Right lobe of liver (tissue), 6 donors: ENCODE results near the gene SLC52A3. TPM values are rescaled to one million over a fixed set of nuclear protein-coding genes. Genes with fewer than 3 reads are reported as not detected.
"Not testable (repeated sequence)": the region's sequence is repeated elsewhere in the genome, so short reads cannot be mapped to it uniquely, and the experiment has no call there.

ENCODE experiments used
- ATAC-seq, 4 donors: fragments of 200-7000 bp; cut with Tn5 transposase; one replicate each; pipeline ENCODE4 v1.9.1; 2020; ENCODE audit warnings: mild to moderate bottlenecking in 4 of 4, moderate library complexity in 4 of 4
- DNase-seq, 3 donors: peaks; one replicate each; pipeline ENCODE4 v3.0.0-alpha.2; 2020
- H3K27ac ChIP-seq, 3 donors: fragments of 200-600 bp; one replicate each; pipeline ENCODE4 v1.8.0; 2022
- H3K27me3 ChIP-seq, 2 donors: fragments of 200-600 bp; one replicate each; pipeline ENCODE4 v1.8.0; 2022
- H3K36me3 ChIP-seq, 4 donors: fragments of 200-600 bp; sonication (generic) in 1 of 4; one replicate each; pipeline versions ENCODE4 v1.5.1 to v1.8.0; 2017 to 2022; ENCODE audit warnings: control low read depth in 1 of 4
- H3K4me1 ChIP-seq, 4 donors: fragments of 200-600 bp; sonication (generic) in 1 of 4; one replicate each; pipeline versions ENCODE4 v1.5.1 to v1.8.0; 2017 to 2022; ENCODE audit warnings: control low read depth in 1 of 4
- H3K4me3 ChIP-seq, 3 donors: fragments of 200-600 bp; one replicate each; pipeline ENCODE4 v1.8.0; 2022
- H3K9me3 ChIP-seq, 4 donors: fragments of 200-600 bp; sonication (generic) in 1 of 4; one replicate each; pipeline versions ENCODE4 v1.5.1 to v1.8.0; 2017 to 2022; ENCODE audit warnings: control low read depth in 1 of 4
- CTCF ChIP-seq, 4 donors: fragments of 200-600 bp in 3 of 4; fragments of 450-650 bp in 1 of 4; IDR thresholded peaks; one replicate each; pipeline versions ENCODE4 v1.5.1 to v1.8.0; 2016 to 2022; ENCODE audit warnings: antibody characterized with exemption in 4 of 4, mild to moderate bottlenecking in 2 of 4
- POLR2A ChIP-seq: fragments of 450-650 bp; IDR thresholded peaks from one replicate; pipeline ENCODE4 v1.6.1; 2017; ENCODE audit warnings: antibody characterized with exemption, mild to moderate bottlenecking
- WGBS: methylation state at CpG from one replicate; pipeline ENCODE4 v1.1.6; 2018; ENCODE audit warnings: low coverage, low lambda C conversion rate; ENCODE audit not compliant: insufficient coverage; ENCODE audit errors: missing lambda C conversion rate; 5-methylcytosine and 5-hydroxymethylcytosine counted together
- intact Hi-C, 2 donors: fragments of 100-400 bp; cut with DNase I; formaldehyde crosslinking; loops; one replicate each; pipeline versions ENCODE4 v1.11.2 to v1.14.1; 2022
- total RNA-seq, 6 experiments: library from RNA; depleted of rRNA in 2 of 6; stranded (reverse); fragments of >200 nt in 2 of 6; fragmentation: NEBNext Ultra II Directional in 3 of 6; extraction: Animal tissue kit (Norgen Biotek cat#: 25700) in 3 of 6; gene quantifications; one replicate each; pipeline versions ENCODE4 v1.1.0 to v1.2.4, GENCODE V29; 2016 to 2023
- donor health status: DM: no; HTN: yes; CAD: no.
- donor health status: DM: no; HTN: no; CAD: no.
- donor health status: DM: no; HTN: no; CAD: no.
- donor health status: DM: no; HTN: yes; CAD: no.
- donor health status: DM: no; HTN: yes; CAD: no.

The SLC52A3 gene
- total RNA-seq, 6 experiments from 2014 or later = 0.05 to 0.62 TPM; not detected in 4

DNA sequence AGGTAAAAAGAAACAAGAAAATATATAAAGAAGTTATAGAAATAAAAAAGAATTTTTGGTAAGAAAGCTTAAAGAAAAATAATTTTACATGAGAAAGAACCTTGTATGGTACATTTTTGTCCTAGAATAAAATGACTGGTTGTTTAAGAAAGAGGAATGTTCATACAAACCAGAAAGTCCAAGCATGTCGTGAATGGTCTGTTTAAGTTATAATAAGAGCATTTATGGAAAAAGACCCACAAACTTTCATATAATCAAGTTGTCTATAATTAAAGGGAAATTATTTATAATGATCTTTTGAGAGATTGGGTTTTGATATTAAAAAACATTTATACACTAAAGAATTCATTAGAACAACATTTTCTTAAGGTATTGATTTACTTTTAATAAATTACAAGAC is 37.4 kb upstream of the SLC52A3 start:
- ATAC-seq = no peak

DNA sequence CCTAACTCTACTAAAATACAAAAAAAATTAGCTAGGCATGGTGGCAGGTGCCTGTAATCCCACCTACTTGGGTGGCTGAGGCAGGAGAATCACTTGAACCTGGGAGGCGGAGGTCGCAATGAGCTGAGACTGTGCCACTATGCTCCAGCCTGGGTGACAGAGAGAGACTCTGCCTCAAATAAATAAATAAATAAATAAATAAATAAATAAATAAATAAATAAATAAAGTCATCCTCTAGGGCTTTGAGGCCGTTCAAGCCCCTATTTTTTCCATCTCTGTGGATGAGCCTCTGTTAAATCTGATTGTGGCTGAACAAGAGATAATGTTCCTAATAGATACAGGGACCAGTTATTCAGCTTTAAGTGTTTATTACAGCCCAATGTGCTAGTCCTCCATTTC is 33.4 kb upstream of the SLC52A3 start:
- ATAC-seq (no peak), DNase-seq (no peak)
- no peaks in the 10 kb centered on the region for H3K27me3 ChIP-seq
- 70% methylated on average over 3 of the region's 3 CpGs for WGBS
- TF ChIP-seq CTCF (IDR thresholded peaks at IDR 0.05) (no peak), POLR2A (no peak)
- intact Hi-C loops = no loop called here
- H3K4me3 ChIP-seq = no peak overlapping the region
- no peaks in the 10 kb centered on the region for H3K36me3 ChIP-seq
- H3K9me3 ChIP-seq = no peaks in the 10 kb centered on the region
- no peak overlapping the region for H3K27ac ChIP-seq
- H3K4me1 ChIP-seq = no peaks in the 10 kb centered on the region

More for the DNA sequence above, 37.4 kb upstream of the SLC52A3 start:
- intact Hi-C loops = no loop called here
- WGBS = 24% methylated on average over 1 of the region's 1 CpG
- Histone ChIP-seq H3K27me3 (no peaks in the 10 kb centered on the region), H3K36me3 (no peaks in the 10 kb centered on the region), H3K4me3 (no peak overlapping the region), H3K27ac (no peak overlapping the region), H3K4me1 (no peaks in the 10 kb centered on the region), H3K9me3 (no peaks in the 10 kb centered on the region)
- TF ChIP-seq CTCF (IDR thresholded peaks at IDR 0.05) = no peak
- TF ChIP-seq POLR2A = no peak
- DNase-seq = no peak

DNA sequence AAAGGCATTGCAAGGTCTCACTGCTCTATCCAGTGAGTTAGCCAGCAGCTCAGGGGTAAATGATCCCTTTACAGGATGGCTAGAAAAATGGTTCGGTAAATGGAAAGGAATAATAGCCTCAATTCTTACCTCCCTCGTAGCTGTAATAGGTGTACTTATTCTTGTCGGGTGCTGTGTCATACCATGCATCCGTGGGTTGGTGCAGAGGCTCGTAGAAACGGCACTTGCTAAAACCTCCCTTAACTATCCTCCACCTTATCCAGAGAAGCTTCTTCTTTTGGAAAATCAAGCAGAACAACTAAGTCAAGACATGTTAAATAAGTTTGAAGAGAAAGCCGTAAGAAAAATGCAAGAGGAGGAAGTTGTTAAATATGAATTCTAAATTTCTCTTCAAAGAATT is 31.7 kb upstream of the SLC52A3 start:
- WGBS = 74% methylated on average over 7 of the region's 7 CpGs
- H3K36me3 ChIP-seq, ATAC-seq, H3K27ac ChIP-seq, H3K27me3 ChIP-seq, intact Hi-C loops, H3K4me3 ChIP-seq, DNase-seq, H3K9me3 ChIP-seq, H3K4me1 ChIP-seq: not testable (repeated sequence)

DNA sequence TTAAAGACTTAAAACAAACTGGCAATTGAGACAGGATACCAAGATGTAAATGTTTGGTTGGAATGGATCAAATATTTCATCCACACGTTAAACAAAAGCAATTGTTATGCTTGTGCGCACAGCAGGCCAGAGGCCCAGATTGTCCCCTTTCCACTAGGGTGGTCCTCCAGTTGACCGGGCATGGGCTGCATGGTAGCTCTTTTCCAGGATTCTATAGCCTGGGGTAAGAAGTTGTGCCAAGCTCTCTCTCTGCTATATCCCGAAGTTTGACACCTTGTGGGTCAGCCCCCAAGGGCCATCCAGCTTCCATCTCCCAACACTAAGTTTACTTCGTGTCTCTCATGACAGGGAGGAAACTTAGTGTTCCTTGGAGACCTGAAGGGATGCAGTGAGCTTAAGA is 30.4 kb upstream of the SLC52A3 start:
- H3K36me3 ChIP-seq, H3K9me3 ChIP-seq, DNase-seq, H3K4me1 ChIP-seq, H3K4me3 ChIP-seq, intact Hi-C loops, ATAC-seq, H3K27me3 ChIP-seq, H3K27ac ChIP-seq: not testable (repeated sequence)
- WGBS = 44% methylated on average over 2 of the region's 5 CpGs

GRCh38 chr20:796921-797320 is 28.6 kb upstream of the SLC52A3 start:
- Histone ChIP-seq H3K27me3 (no peaks in the 10 kb centered on the region), H3K27ac (no peak overlapping the region), H3K36me3 (no peaks in the 10 kb centered on the region), H3K4me1 (no peaks in the 10 kb centered on the region), H3K4me3 (no peak overlapping the region), H3K9me3 (no peaks in the 10 kb centered on the region)
- DNase-seq (no peak), ATAC-seq (no peak)
- TF ChIP-seq POLR2A (no peak), CTCF (IDR thresholded peaks at IDR 0.05) (no peak)
- 66% methylated on average over 3 of the region's 3 CpGs for WGBS
- intact Hi-C loops = no loop called here

DNA sequence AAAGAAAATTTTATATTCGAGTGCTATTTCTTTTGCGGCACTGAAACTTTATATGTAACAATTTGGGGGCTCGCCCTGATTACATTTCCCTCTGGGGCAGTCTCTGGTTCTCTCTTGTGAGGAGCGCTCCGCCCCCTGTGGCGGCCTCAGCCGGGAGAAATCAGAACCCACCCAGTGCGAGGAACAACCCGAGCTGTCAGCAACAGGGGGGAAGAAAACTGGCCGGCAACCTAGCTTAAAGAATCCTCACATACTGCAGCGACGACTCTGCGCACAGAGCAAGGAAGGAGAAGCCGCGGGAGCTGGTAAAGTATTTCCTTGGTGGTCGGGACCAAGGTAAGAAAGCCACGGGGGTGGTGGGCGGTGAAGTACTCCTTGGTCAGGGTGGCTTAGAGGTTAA is 23.9 kb upstream of the SLC52A3 start:
- WGBS = 76% methylated on average over 14 of the region's 18 CpGs
- intact Hi-C loops = no loop called here
- TF ChIP-seq CTCF (IDR thresholded peaks at IDR 0.05) = no peak
- TF ChIP-seq POLR2A = no peak

More for the DNA sequence above, 23.9 kb upstream of the SLC52A3 start:
- no peak for ATAC-seq
- H3K4me3 ChIP-seq = no peak overlapping the region
- no peaks in the 10 kb centered on the region for H3K9me3 ChIP-seq
- no peaks in the 10 kb centered on the region for H3K4me1 ChIP-seq
- H3K27me3 ChIP-seq = no peaks in the 10 kb centered on the region
- H3K27ac ChIP-seq = no peak overlapping the region
- no peak for DNase-seq
- H3K36me3 ChIP-seq = no peaks in the 10 kb centered on the region
